HCT116 (cell line): ENCODE measurements around the gene ADD2. TPM values are rescaled to one million over a fixed set of nuclear protein-coding genes. Genes with fewer than 3 reads are reported as not detected.

Experiments used
- ATAC-seq: fragments of 200-7000 bp; cut with Tn5 transposase; 2 replicates; pipeline ENCODE4 v1.9.1; 2020; ENCODE audit warnings: mild to moderate bottlenecking, moderate library complexity
- BruUV-seq: library from RNA; stranded (reverse); fragments of 400-500 nt; replicated peaks from 2 replicates; lab custom pipeline; 2021; lab: Mats Ljungman, UMichigan
- CTCF ChIA-PET: fragments of 300-600 bp; sonication (Branson Sonifier 250); formaldehyde crosslinking; loops from one replicate; lab custom pipeline; 2021; ENCODE audit warnings: antibody characterized with exemption; lab: Charles Lee
- POLR2A ChIA-PET: fragments of 300-600, 350-600 bp; sonication (Branson Sonifier 250); formaldehyde crosslinking; loops from one replicate; lab custom pipeline; 2021; ENCODE audit warnings: antibody characterized with exemption; lab: Charles Lee
- RAD21 ChIA-PET, 2 experiments: fragments of 300-600 bp; sonication (Branson Sonifier 250); formaldehyde crosslinking; loops; one replicate each; lab custom pipeline; 2023; ENCODE audit warnings: low total read pairs in 2 of 2; ENCODE audit not compliant: uncharacterized antibody in 2 of 2, unreplicated experiment in 2 of 2, low non-redundant PET in 1 of 2; lab: Charles Lee
- DNase-seq: peaks from one replicate; pipeline ENCODE4 v3.0.0-alpha.2; 2010; ENCODE audit warnings: low read depth, low spot score
- H2AFZ ChIP-seq: fragments of 200-600 bp; shearing (Covaris generic), sonication (generic); 2 replicates; pipeline ENCODE4 v1.6.1; 2017; ENCODE audit warnings: low read depth, mixed run types, mixed read lengths, antibody characterized with exemption, low read length; ENCODE audit not compliant: poor library complexity, severe bottlenecking
- H3K27ac ChIP-seq: 2 replicates; pipeline ENCODE4 v1.5.1; 2012; ENCODE audit warnings: low read depth, low read length
- H3K27me3 ChIP-seq: fragments of 200-600 bp; sonication (generic); 2 replicates; pipeline ENCODE4 v1.6.1; 2016; ENCODE audit warnings: mixed run types, low read length, mixed read lengths; ENCODE audit not compliant: insufficient read depth
- H3K36me3 ChIP-seq, 2 experiments: fragments of 200-500 bp in 1 of 2; fragments of 200-600 bp in 1 of 2; sonication (Bioruptor generic) in 1 of 2; sonication (generic) in 1 of 2; 2 replicates each; pipeline versions ENCODE4 v1.5.1 to v1.6.1; 2014 to 2016; ENCODE audit warnings: low read length in 2 of 2, inconsistent platforms in 1 of 2, mixed read lengths in 1 of 2, mixed run types in 1 of 2; ENCODE audit not compliant: insufficient read depth in 2 of 2, control insufficient read depth in 1 of 2
- H3K4me1 ChIP-seq, 2 experiments: fragments of 200-600 bp in 1 of 2; sonication (generic) in 1 of 2; 2 replicates each; pipeline versions ENCODE4 v1.5.1 to v1.6.1; 2012 to 2017; ENCODE audit warnings: low read length in 2 of 2, inconsistent platforms in 1 of 2, mild to moderate bottlenecking in 1 of 2, mixed read lengths in 1 of 2, mixed run types in 1 of 2, moderate library complexity in 1 of 2; ENCODE audit not compliant: insufficient read depth in 2 of 2, control insufficient read depth in 1 of 2
- H3K4me2 ChIP-seq: fragments of 200-600 bp; sonication (generic); 2 replicates; pipeline ENCODE4 v1.6.1; 2017; ENCODE audit warnings: mixed run types, low read length, mixed read lengths
- H3K4me3 ChIP-seq, 2 experiments: fragments of 200-600 bp in 1 of 2; sonication (generic) in 1 of 2; replicated peaks in 1 of 2; 2 replicates each; pipeline ENCODE4 v1.5.1; 2011 to 2016; ENCODE audit warnings: low read length in 2 of 2, control low read depth in 1 of 2, low read depth in 1 of 2, mild to moderate bottlenecking in 1 of 2, mixed read lengths in 1 of 2, mixed run types in 1 of 2
- H3K79me2 ChIP-seq: fragments of 200-600 bp; sonication (generic); 2 replicates; pipeline ENCODE4 v1.6.1; 2017; ENCODE audit warnings: mild to moderate bottlenecking, mixed run types, low read length, moderate library complexity, mixed read lengths; ENCODE audit not compliant: insufficient read depth
- H3K9ac ChIP-seq: fragments of 200-600 bp; sonication (generic); 2 replicates; pipeline ENCODE4 v1.6.1; 2016; ENCODE audit warnings: low read length, mixed read lengths
- H3K9me2 ChIP-seq: fragments of 200-600 bp; sonication (generic), shearing (Covaris generic); 2 replicates; pipeline ENCODE4 v1.6.1; 2017; ENCODE audit warnings: mixed run types, mild to moderate bottlenecking, moderate library complexity; ENCODE audit not compliant: insufficient read depth
- H3K9me3 ChIP-seq, 2 experiments: fragments of 200-500 bp in 1 of 2; fragments of 200-600 bp in 1 of 2; sonication (Bioruptor generic) in 1 of 2; sonication (generic) in 1 of 2; 2 replicates each; pipeline ENCODE4 v1.6.1; 2014 to 2017; ENCODE audit warnings: low read length in 2 of 2, mixed read lengths in 2 of 2, inconsistent platforms in 1 of 2, low read depth in 1 of 2, mild to moderate bottlenecking in 1 of 2, mixed run types in 1 of 2, moderate library complexity in 1 of 2; ENCODE audit not compliant: control insufficient read depth in 1 of 2, insufficient read depth in 1 of 2
- H4K20me1 ChIP-seq: fragments of 200-600 bp; sonication (generic), shearing (Covaris generic); 2 replicates; pipeline ENCODE4 v1.6.1; 2017; ENCODE audit warnings: mixed run types, mild to moderate bottlenecking, moderate library complexity; ENCODE audit not compliant: insufficient read depth
- EZH2phosphoT487 ChIP-seq: fragments of 200-600 bp; IDR thresholded peaks from 2 replicates; pipeline ENCODE4 v1.6.1; 2018; ENCODE audit warnings: antibody characterized with exemption, borderline replicate concordance
- JUND ChIP-seq: IDR thresholded peaks from 2 replicates; pipeline ENCODE4 v1.6.1; 2012
- POLR2AphosphoS5 ChIP-seq: IDR thresholded peaks from 2 replicates; pipeline ENCODE4 v1.6.1; 2011; ENCODE audit warnings: mild to moderate bottlenecking, low read depth, low read length, moderate library complexity
- intact Hi-C: fragments of 100-400 bp; cut with micrococcal nuclease; formaldehyde crosslinking; loops from 2 replicates; pipeline ENCODE4 v1.10.0; 2022
- total RNA-seq: library from RNA; stranded (reverse); gene quantifications from one replicate; pipeline ENCODE4 v1.2.1, GENCODE V29; 2021; ENCODE audit not compliant: unreplicated experiment
- TF ChIP-seq, protein P1 (sequence below), 3 experiments: fragments of 200-600 bp in 1 of 3; sonication (generic) in 1 of 3; IDR thresholded peaks in 2 of 3; conservative IDR thresholded peaks in 1 of 3; 2 replicates each; pipeline ENCODE4 v1.5.1; 2012 to 2017; ENCODE audit warnings: low read depth in 2 of 3, low read length in 2 of 3, antibody characterized with exemption in 1 of 3, borderline replicate concordance in 1 of 3, control low read depth in 1 of 3, mild to moderate bottlenecking in 1 of 3, mixed read lengths in 1 of 3, mixed run types in 1 of 3, moderate library complexity in 1 of 3; ENCODE audit not compliant: insufficient read depth in 1 of 3
- TF ChIP-seq, protein P2 (sequence below): IDR thresholded peaks from 2 replicates; pipeline ENCODE4 v1.6.1; 2012; ENCODE audit warnings: low read depth

Gene ADD2
- total RNA-seq, 1 experiment from 2014 or later = 0.15 TPM

DNA sequence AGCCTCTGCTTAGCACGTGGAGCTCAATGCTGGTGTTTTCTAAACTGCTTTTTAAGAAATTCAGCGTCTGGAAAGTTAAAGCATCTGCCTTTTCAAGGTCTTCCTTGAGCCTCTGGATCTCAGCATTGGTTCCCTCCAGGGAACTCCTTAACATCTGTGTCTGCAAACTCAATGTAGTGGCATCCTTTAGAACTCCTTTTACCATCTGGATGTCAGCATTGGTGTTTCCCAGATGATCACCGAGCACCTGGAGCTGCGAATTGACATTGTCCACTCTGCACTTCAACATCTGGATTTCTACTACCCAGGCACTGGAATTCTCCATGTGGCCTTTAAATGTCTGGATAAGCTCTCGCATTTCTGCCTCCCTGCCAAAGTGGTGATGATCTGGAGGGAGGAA lies 48.7 kb upstream of the ADD2 start:
- no peaks in the 10 kb centered on the region for H3K9me3 ChIP-seq
- TF ChIP-seq EZH2phosphoT487 = no peak
- TF ChIP-seq, protein P1, sequence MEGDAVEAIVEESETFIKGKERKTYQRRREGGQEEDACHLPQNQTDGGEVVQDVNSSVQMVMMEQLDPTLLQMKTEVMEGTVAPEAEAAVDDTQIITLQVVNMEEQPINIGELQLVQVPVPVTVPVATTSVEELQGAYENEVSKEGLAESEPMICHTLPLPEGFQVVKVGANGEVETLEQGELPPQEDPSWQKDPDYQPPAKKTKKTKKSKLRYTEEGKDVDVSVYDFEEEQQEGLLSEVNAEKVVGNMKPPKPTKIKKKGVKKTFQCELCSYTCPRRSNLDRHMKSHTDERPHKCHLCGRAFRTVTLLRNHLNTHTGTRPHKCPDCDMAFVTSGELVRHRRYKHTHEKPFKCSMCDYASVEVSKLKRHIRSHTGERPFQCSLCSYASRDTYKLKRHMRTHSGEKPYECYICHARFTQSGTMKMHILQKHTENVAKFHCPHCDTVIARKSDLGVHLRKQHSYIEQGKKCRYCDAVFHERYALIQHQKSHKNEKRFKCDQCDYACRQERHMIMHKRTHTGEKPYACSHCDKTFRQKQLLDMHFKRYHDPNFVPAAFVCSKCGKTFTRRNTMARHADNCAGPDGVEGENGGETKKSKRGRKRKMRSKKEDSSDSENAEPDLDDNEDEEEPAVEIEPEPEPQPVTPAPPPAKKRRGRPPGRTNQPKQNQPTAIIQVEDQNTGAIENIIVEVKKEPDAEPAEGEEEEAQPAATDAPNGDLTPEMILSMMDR (IDR thresholded peaks at IDR 0.05 in 2 of 3, conservative IDR thresholded peaks at IDR 0.05 in 1 of 3; ENCODE audit: borderline replicate concordance in 1 of 3, insufficient read depth in 1 of 3, low read depth in 2 of 3, low read length in 2 of 3) = no peak
- TF ChIP-seq POLR2AphosphoS5 = no peak
- TF ChIP-seq, protein P2, sequence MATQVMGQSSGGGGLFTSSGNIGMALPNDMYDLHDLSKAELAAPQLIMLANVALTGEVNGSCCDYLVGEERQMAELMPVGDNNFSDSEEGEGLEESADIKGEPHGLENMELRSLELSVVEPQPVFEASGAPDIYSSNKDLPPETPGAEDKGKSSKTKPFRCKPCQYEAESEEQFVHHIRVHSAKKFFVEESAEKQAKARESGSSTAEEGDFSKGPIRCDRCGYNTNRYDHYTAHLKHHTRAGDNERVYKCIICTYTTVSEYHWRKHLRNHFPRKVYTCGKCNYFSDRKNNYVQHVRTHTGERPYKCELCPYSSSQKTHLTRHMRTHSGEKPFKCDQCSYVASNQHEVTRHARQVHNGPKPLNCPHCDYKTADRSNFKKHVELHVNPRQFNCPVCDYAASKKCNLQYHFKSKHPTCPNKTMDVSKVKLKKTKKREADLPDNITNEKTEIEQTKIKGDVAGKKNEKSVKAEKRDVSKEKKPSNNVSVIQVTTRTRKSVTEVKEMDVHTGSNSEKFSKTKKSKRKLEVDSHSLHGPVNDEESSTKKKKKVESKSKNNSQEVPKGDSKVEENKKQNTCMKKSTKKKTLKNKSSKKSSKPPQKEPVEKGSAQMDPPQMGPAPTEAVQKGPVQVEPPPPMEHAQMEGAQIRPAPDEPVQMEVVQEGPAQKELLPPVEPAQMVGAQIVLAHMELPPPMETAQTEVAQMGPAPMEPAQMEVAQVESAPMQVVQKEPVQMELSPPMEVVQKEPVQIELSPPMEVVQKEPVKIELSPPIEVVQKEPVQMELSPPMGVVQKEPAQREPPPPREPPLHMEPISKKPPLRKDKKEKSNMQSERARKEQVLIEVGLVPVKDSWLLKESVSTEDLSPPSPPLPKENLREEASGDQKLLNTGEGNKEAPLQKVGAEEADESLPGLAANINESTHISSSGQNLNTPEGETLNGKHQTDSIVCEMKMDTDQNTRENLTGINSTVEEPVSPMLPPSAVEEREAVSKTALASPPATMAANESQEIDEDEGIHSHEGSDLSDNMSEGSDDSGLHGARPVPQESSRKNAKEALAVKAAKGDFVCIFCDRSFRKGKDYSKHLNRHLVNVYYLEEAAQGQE = no peak
- no peak for TF ChIP-seq JUND
- H3K79me2 ChIP-seq = no peaks in the 10 kb centered on the region
- H4K20me1 ChIP-seq = no peaks in the 10 kb centered on the region
- H3K4me1 ChIP-seq = no peaks in the 10 kb centered on the region
- no peak overlapping the region for H3K27ac ChIP-seq
- peaks cover 9% of the 10 kb centered on the region; the same call in 1 of the 2 replicates for H3K27me3 ChIP-seq
- ATAC-seq = no peak
- no peak overlapping the region for H3K4me2 ChIP-seq
- ChIA-PET CTCF (no interaction called here), RAD21 (no interaction called here), POLR2A (no interaction called here)
- BruUV-seq = no TSS peak
- no peaks in the 10 kb centered on the region for H3K9me2 ChIP-seq
- no peak overlapping the region for H2AFZ ChIP-seq
- DNase-seq = no peak
- intact Hi-C loops = no loop called here
- no peak overlapping the region for H3K9ac ChIP-seq
- no peak overlapping the region for H3K4me3 ChIP-seq
- no peaks in the 10 kb centered on the region for H3K36me3 ChIP-seq
